Forelimb muscle (tissue), 1 donor: ENCODE results near the gene PHLDA2. TPM values are rescaled to one million over a fixed set of nuclear protein-coding genes. Genes with fewer than 3 reads are reported as not detected.
A peak's percentile ranks its signal among the peaks of the same experiment; 100 is the strongest.
"Not testable (repeated sequence)": the region's sequence is repeated elsewhere in the genome, so short reads cannot be mapped to it uniquely, and the experiment has no call there.

ENCODE experiments used
- DNase-seq: peaks from one replicate; pipeline ENCODE4 v3.0.0-alpha.2; 2013; ENCODE audit warnings: low read depth
- polyA plus RNA-seq: library from polyadenylated mRNA; unstranded; fragments of 120-200 nt; gene quantifications from one replicate; pipeline ENCODE4 v1.2.1, GENCODE V29; 2013; ENCODE audit not compliant: insufficient read length

Gene PHLDA2
- polyA plus RNA-seq, 1 donor = 0.24 TPM

- peak; percentile 46 for DNase-seq
Observed at GRCh38 chr11:2945031-2945756, 16.0 kb upstream of the PHLDA2 start.

GRCh38 chr11:2944530-2944929 is 15.3 kb upstream of the PHLDA2 start:
- DNase-seq = no peak

DNA sequence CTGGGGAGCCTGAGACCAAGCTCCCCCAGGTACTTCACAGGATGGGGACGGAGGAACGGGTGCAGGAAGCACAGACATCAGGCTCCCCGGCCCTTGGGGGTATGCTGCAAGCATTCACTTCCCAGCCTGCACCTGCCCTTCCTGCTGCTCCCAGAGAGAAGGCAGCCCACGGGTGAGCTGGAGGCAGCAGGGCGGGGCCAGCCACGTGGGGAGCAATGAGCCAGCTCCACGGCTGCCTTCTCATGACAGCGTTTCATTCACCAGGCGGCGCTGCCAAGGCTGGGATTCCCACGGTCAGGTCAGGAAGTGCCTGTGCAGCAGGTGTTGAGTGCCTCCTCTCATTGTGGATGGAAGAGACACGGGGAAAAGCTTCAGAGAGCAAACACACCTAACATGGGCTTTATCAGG is 14.5 kb upstream of the PHLDA2 start:
- no peak for DNase-seq

GRCh38 chr11:2942872-2943710 is 13.9 kb upstream of the PHLDA2 start:
- no peak for DNase-seq

GRCh38 chr11:2942447-2942846 is 13.2 kb upstream of the PHLDA2 start:
- DNase-seq = no peak

- no peak for DNase-seq
Observed at GRCh38 chr11:2940921-2941821, 12.0 kb upstream of the PHLDA2 start.

DNA sequence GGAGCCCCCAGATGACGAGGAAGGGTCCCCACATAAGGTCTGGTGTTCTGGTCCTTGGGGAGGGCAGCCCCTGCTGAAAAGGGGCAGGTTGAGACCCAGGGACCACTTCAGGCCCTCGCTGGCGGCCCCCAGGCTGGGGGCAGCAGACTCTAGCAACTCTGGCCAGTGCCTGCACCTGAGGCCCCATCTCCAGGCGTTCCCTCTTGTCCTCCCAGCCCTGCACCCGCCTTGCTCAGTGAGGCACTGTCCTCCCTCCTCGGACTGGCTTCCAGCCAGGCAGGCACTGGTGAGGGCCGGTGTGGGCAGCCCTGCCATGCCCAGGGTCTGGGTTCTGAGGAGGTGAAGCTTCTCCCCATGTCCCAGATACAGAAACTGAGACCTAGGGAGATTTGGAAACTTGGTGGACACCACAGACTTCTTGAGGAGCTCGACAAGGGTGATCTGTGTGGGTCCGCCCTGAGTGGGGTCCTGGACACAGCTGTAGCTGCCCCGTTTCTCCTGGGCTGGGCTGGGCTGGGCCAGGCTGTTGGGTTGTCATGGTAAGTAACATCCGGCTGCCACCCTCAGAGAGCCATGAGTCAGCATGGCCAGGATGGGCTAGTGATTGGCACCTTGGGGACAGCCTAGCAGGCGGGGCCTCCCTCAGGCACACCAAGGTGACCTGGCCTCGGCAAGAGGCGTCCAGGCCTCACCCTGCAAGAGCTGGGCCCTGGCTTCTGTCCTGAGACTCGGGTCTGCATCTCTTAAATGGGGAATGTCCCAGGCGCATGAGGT is 11.1 kb upstream of the PHLDA2 start:
- DNase-seq = no peak

GRCh38 chr11:2938458-2939418 is 9.5 kb upstream of the PHLDA2 start:
- not testable (repeated sequence) for DNase-seq

DNA sequence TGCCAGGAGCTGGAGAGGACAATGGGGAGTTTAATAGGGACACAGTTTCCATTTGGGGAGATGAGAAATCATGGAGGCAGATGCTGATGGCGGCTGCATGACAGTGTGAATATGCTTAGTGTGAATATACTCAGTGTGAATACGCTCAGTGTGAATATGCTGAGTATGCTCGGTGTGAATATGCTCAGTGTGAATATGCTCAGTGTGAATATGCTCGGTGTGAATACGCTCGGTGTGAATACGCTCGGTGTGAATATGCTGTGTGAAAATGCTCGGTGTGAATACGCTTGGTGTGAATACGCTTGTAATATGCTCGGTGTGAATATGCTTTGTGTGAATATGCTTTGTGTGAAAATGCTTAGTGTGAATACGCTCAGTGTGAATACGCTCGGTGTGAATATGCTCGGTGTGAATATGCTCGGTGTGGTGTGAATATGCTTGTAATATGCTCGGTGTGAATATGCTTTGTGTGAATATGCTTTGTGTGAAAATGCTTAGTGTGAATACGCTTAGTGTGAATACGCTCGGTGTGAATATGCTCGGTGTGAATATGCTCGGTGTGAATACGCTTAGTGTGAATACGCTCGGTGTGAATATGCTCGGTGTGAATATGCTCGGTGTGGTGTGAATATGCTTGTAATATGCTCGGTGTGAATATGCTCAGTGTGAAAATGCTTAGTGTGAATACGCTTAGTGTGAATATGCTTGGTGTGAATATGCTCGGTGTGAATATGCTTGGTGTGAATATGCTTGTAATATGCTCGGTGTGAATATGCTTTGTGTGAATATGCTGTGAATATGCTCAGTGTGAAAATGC is 8.6 kb upstream of the PHLDA2 start:
- DNase-seq = not testable (repeated sequence)

DNA sequence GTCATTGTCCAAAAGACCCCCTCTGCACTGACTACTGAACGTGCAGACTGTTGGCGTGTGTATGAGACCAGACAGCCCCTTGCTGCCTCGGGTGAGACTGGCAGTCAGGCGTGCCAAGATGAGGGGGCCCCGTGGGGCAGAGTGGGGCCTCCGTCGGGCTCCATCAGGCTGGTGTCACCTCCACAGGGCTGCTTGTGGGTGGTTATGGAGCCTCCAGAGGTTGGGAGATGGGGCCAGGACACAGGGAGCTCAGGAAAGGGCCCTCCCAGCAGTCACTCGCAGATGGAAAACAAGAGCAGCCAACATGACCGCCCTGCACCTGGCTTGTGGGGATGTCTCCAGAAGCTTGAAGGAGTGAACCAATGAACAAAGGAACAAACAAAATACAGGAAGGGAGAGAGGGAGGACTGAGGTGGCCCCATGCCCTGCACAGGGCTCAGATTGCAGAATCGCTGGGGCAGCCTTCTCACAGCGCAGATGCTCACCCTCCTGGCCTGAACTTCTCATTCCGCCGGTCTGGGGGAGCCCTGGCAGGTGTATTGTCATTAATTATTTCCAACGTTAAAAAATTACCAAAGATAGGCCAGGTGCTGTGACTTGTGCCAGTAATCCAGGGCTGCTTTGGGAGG is 5.5 kb upstream of the PHLDA2 start:
- no peak for DNase-seq

DNA sequence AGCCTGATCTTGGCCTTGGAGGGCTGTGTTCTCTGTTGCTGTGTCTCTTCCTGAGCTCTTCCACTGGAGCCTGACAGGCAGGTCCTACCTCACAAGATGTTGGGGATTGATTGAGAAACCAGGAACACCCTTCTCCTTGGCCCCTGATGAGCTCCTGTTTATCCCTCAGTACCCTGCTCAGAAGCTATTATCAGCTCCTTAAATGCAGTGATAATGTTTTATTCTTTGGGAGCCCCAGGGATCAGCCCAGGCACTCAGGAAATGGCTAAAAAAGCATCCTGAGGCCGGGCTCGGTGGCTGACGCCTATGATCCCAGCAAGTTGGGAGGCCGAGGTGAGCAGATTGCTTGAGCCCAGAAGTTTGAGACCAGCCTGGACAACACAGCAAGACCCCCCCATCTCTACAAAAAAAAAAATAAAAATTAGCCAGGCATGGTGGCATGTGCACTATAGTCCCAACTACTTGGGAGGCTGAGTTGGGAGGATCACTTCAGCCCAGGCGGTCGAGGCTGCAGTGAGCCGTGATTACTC is 4.9 kb upstream of the PHLDA2 start:
- DNase-seq = no peak

GRCh38 chr11:2933375-2934020 is 4.3 kb upstream of the PHLDA2 start:
- no peak for DNase-seq

DNA sequence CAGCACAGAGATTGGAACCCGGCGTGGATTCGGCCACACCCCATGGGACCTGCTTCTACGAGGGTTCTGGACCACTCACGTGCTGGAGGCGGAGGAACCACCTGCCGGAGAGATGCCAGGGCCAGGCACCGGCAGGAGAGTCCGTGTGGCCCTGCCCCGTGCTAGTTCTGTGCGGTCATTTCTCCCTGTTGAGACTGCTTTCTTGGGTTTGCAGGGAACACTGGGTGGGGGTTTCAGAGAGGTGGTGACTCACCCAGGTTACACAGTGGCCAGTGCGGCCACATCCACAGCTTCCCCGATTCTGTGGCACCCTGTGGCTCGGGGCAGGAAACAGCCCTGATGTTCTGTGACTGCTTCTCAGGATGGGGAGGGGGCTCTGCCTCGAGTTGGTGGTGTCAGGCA is 3.6 kb upstream of the PHLDA2 start:
- DNase-seq = no peak

DNA sequence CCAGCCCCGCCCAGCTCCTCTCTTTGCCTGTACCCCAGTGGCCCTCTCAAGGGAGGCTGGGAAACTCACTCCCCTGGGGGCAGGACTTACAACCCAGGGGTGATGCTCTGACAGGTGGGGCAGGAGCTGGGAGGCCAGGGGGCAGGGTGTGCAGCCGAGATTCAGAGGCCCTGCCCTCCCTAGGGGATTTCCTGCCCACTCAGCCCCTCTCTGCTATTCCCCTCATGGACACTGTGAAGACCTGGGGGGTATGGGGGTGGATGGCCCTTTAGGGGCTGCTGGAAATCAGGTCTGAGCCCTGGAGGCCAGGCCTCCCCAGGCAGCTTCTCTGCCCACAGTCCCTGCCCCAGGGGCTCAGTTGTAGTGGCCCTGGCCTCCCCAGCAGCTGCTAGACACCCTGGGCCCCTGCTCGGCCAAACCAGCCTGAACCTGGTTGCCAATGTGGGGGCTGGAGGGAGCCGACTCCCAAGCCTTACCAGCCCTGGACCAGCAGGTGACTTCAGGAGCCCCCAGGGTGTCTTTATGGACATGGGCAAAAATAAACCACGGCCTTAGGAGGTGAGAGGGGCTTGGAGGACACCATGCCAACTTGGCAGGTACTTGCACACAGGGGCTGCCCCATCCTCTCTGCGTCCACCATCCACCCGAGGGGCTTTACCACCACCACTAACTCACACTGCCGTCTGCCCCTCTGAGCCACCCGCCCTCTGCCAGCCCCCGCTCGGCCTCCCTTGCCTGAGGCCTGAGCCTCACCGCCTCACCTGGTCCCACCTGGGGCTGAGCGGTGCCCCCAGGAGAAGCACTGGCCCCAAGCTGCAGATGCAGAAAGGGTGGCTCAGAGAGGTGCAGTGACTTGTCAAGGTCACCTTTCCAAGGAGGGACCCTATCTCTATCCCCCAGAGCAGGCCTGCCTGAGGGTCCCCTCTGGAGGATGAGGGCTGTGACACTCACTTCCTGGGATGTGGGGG is 2.8 kb upstream of the PHLDA2 start:
- DNase-seq = no peak

DNA sequence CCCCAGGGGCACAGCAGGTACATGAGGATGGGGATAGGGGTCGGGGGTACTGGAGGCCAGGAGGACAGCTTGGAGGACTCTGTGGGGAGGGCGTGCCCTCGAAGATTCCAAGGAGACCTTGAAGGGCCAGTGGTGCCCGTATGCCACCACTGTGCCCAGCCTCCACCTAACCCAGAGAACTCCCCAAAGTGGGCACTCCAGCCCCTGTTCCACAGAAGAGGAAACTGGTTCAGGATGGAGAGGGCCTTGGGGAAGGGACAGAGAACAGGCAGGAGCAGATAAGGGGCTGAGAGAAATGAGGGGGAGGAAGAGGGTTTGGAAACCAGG is 2.2 kb upstream of the PHLDA2 start:
- DNase-seq = no peak

- no peak for DNase-seq
Observed at GRCh38 chr11:2930704-2931419, 1.6 kb upstream of the PHLDA2 start.
